Uterus (tissue), 4 donors: ENCODE data around the gene RASD1. TPM values are rescaled to one million over a fixed set of nuclear protein-coding genes. Genes with fewer than 3 reads are reported as not detected.

Experiments
- DNase-seq, 2 donors: peaks; one replicate each; pipeline ENCODE4 v3.0.0-alpha.2; 2019 to 2020
- H3K27ac ChIP-seq, 2 donors: fragments of 200-600 bp; sonication (generic); 1 replicate in 1 of 2; 2 replicates in 1 of 2; pipeline ENCODE4 v1.5.1; 2016 to 2018
- H3K27me3 ChIP-seq, 2 donors: fragments of 200-600 bp; sonication (generic); one replicate each; pipeline ENCODE4 v1.5.1; 2018 to 2019; ENCODE audit warnings: control low read depth in 1 of 2
- H3K36me3 ChIP-seq, 2 donors: fragments of 200-600 bp; sonication (generic); one replicate each; pipeline ENCODE4 v1.5.1; 2019; ENCODE audit warnings: control low read depth in 1 of 2
- H3K4me1 ChIP-seq, 2 donors: fragments of 200-600 bp; sonication (generic); one replicate each; pipeline ENCODE4 v1.5.1; 2018 to 2019; ENCODE audit warnings: control low read depth in 1 of 2
- H3K4me3 ChIP-seq, 2 donors: fragments of 200-600 bp; sonication (generic); 1 replicate in 1 of 2; 2 replicates in 1 of 2; pipeline ENCODE4 v1.5.1; 2018 to 2019; ENCODE audit warnings: mild to moderate bottlenecking in 1 of 2
- H3K9me3 ChIP-seq, 2 donors: fragments of 200-600 bp; sonication (generic); one replicate each; pipeline ENCODE4 v1.5.1; 2019; ENCODE audit warnings: control low read depth in 1 of 2
- POLR2A ChIP-seq, 2 donors: fragments of 450-650 bp; IDR thresholded peaks; one replicate each; pipeline ENCODE4 v1.6.1; 2016; ENCODE audit warnings: antibody characterized with exemption in 2 of 2, mild to moderate bottlenecking in 1 of 2, moderate library complexity in 1 of 2
- intact Hi-C: fragments of 100-400 bp; cut with DNase I; formaldehyde crosslinking; loops from one replicate; pipeline ENCODE4 v1.15.1; 2023; ENCODE audit warnings: low total_unique reads
- total RNA-seq, 4 donors: library from RNA; depleted of rRNA in 3 of 4; stranded (reverse); fragments of >200 nt in 3 of 4; gene quantifications; one replicate each; pipeline versions ENCODE4 v1.1.0 to v1.2.4, GENCODE V29; 2014 to 2023
- TF ChIP-seq, protein P1 (sequence below), 4 experiments: fragments of 200-600 bp in 2 of 4; fragments of 450-650 bp in 2 of 4; sonication (generic) in 2 of 4; IDR thresholded peaks; one replicate each; pipeline ENCODE4 v1.5.1; 2016 to 2019; ENCODE audit warnings: antibody characterized with exemption in 4 of 4, mild to moderate bottlenecking in 2 of 4, moderate library complexity in 1 of 4
- donor health status: DM: yes; HTN: yes; CAD: no.

Gene RASD1
- total RNA-seq, 4 donors from 2014 or later, result 0.59 to 12.7 (median 7.4) TPM

GRCh38 chr17:17448723-17449122, 47.5 kb downstream of the RASD1 start:
- no peak for TF ChIP-seq POLR2A (IDR thresholded peaks at IDR 0.05)
- TF ChIP-seq, protein P1, sequence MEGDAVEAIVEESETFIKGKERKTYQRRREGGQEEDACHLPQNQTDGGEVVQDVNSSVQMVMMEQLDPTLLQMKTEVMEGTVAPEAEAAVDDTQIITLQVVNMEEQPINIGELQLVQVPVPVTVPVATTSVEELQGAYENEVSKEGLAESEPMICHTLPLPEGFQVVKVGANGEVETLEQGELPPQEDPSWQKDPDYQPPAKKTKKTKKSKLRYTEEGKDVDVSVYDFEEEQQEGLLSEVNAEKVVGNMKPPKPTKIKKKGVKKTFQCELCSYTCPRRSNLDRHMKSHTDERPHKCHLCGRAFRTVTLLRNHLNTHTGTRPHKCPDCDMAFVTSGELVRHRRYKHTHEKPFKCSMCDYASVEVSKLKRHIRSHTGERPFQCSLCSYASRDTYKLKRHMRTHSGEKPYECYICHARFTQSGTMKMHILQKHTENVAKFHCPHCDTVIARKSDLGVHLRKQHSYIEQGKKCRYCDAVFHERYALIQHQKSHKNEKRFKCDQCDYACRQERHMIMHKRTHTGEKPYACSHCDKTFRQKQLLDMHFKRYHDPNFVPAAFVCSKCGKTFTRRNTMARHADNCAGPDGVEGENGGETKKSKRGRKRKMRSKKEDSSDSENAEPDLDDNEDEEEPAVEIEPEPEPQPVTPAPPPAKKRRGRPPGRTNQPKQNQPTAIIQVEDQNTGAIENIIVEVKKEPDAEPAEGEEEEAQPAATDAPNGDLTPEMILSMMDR (IDR thresholded peaks at IDR 0.05), result no peak
- no peaks in the 10 kb centered on the region for H3K27me3 ChIP-seq
- no peak for DNase-seq
- intact Hi-C loops, result no loop called here
- no peaks in the 10 kb centered on the region for H3K9me3 ChIP-seq
- H3K36me3 ChIP-seq, result no peaks in the 10 kb centered on the region
- no peak overlapping the region for H3K4me3 ChIP-seq
- H3K4me1 ChIP-seq, result no peaks in the 10 kb centered on the region
- H3K27ac ChIP-seq, result no peak overlapping the region

GRCh38 chr17:17448076-17448475, 48.1 kb downstream of the RASD1 start:
- no peaks in the 10 kb centered on the region for H3K4me1 ChIP-seq
- DNase-seq, result no peak
- TF ChIP-seq, protein P1 (IDR thresholded peaks at IDR 0.05), result no peak
- no peak for TF ChIP-seq POLR2A (IDR thresholded peaks at IDR 0.05)
- no peak overlapping the region for H3K4me3 ChIP-seq
- no peak overlapping the region for H3K27ac ChIP-seq
- no peaks in the 10 kb centered on the region for H3K27me3 ChIP-seq
- intact Hi-C loops, result no loop called here
- H3K36me3 ChIP-seq, result no peaks in the 10 kb centered on the region
- H3K9me3 ChIP-seq, result no peaks in the 10 kb centered on the region

- Histone ChIP-seq H3K27ac (no peak overlapping the region), H3K4me1 (no peaks in the 10 kb centered on the region), H3K36me3 (no peaks in the 10 kb centered on the region), H3K4me3 (no peak overlapping the region), H3K9me3 (no peaks in the 10 kb centered on the region), H3K27me3 (no peaks in the 10 kb centered on the region)
- no peak for TF ChIP-seq POLR2A (IDR thresholded peaks at IDR 0.05)
- TF ChIP-seq, protein P1 (IDR thresholded peaks at IDR 0.05), result no peak
- intact Hi-C loops, result no loop called here
- no peak for DNase-seq
These were observed 48.9 kb downstream of the RASD1 start for GRCh38 chr17:17447264-17447663.

DNA sequence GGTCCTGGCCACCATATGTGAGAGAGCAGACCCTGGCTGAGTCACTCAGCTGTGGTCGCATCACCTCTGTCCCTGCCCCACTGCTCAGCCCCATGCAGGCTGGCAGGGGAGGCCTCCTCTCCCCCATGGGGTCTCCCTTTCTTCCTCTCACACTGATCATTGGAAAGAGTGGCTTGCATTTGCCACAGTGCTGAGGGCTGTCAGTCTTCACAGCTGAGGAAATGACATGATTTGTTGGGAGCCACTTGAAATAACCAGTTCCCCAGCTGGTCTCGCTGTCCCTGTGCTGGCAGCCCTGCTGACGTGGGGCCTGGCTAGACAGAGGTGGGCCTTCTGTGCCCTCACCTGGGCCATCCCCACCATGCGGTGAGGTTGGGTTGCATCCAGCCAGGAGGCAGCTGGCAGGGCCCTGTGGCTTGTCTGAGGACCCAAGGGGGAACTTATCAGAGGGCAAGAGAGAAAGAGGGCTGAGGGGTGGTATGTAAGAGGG, 49.5 kb downstream of the RASD1 start:
- no peak for DNase-seq
- intact Hi-C loops, result no loop called here
- TF ChIP-seq, protein P1 (IDR thresholded peaks at IDR 0.05), result no peak
- TF ChIP-seq POLR2A (IDR thresholded peaks at IDR 0.05), result no peak
- no peaks in the 10 kb centered on the region for H3K36me3 ChIP-seq
- no peaks in the 10 kb centered on the region for H3K9me3 ChIP-seq
- H3K27ac ChIP-seq, result no peak overlapping the region
- no peaks in the 10 kb centered on the region for H3K27me3 ChIP-seq
- H3K4me1 ChIP-seq, result no peaks in the 10 kb centered on the region
- no peak overlapping the region for H3K4me3 ChIP-seq

GRCh38 chr17:17445925-17446665, 50.1 kb downstream of the RASD1 start:
- peak in 1 of 2 donors; percentile 17 for TF ChIP-seq POLR2A (IDR thresholded peaks at IDR 0.05)
- TF ChIP-seq, protein P1 (IDR thresholded peaks at IDR 0.05), result no peak
- Histone ChIP-seq H3K27ac (no peak overlapping the region), H3K9me3 (no peaks in the 10 kb centered on the region), H3K36me3 (no peaks in the 10 kb centered on the region), H3K4me3 (no peak overlapping the region), H3K4me1 (no peaks in the 10 kb centered on the region), H3K27me3 (no peaks in the 10 kb centered on the region)
- DNase-seq, result peak in 1 of 2 donors; percentile 21
- intact Hi-C loops, result no loop called here
